HG02884 (cell line): ENCODE results near the gene ARFIP1.

Experiments
- ATAC-seq: cut with Tn5 transposase; IDR thresholded peaks from one replicate; pipeline ENCODE4 v1.9.1; 2021; ENCODE audit warnings: mild to moderate bottlenecking, moderate library complexity; ENCODE audit not compliant: unreplicated experiment

ARFIP1 gene

GRCh38 chr4:152957437-152958171, 177.8 kb downstream of the ARFIP1 start:
- no peak for ATAC-seq

- no peak for ATAC-seq
Measured at GRCh38 chr4:152959080-152959479, 179.3 kb downstream of the ARFIP1 start.

- no peak for ATAC-seq
Measured at GRCh38 chr4:152960082-152960481, 180.3 kb downstream of the ARFIP1 start.

- no peak for ATAC-seq
Measured at GRCh38 chr4:152961014-152961772, 181.4 kb downstream of the ARFIP1 start.

GRCh38 chr4:152961773-152962115, 182.0 kb downstream of the ARFIP1 start:
- ATAC-seq, result no peak
